Astrocyte (in vitro differentiated cells and primary cell): Measurements from ENCODE around the gene PAX8. TPM values are rescaled to one million over a fixed set of nuclear protein-coding genes. Genes with fewer than 3 reads are reported as not detected.

ENCODE experiments used
- DNase-seq: peaks from one replicate; pipeline ENCODE4 v3.0.0-alpha.2; 2010; ENCODE audit warnings: low read depth
- FAIRE-seq: peaks from 2 replicates; lab custom pipeline; 2011; peaks lifted over from hg19 to GRCh38; lab: Jason Lieb, UNC
- H2AFZ ChIP-seq: 2 replicates; pipeline ENCODE4 v1.6.0; 2012; ENCODE audit warnings: low read depth, low read length, inconsistent platforms
- H3K27ac ChIP-seq: 2 replicates; pipeline ENCODE4 v1.5.1; 2011; ENCODE audit warnings: low read depth, low read length, inconsistent platforms
- H3K27me3 ChIP-seq: 2 replicates; pipeline ENCODE4 v1.6.0; 2011; ENCODE audit warnings: low read length, inconsistent platforms; ENCODE audit not compliant: insufficient read depth
- H3K36me3 ChIP-seq: 2 replicates; pipeline ENCODE4 v1.5.1; 2011; ENCODE audit warnings: low read length, inconsistent platforms; ENCODE audit not compliant: insufficient read depth
- H3K4me1 ChIP-seq: 2 replicates; pipeline ENCODE4 v1.5.1; 2011; ENCODE audit warnings: low read length, inconsistent platforms; ENCODE audit not compliant: insufficient read depth
- H3K4me2 ChIP-seq: 2 replicates; pipeline ENCODE4 v1.6.0; 2012; ENCODE audit warnings: low read length, inconsistent platforms
- H3K4me3 ChIP-seq: 2 replicates; pipeline ENCODE4 v1.5.1; 2011; ENCODE audit warnings: low read depth, mild to moderate bottlenecking, low read length, inconsistent platforms; ENCODE audit not compliant: insufficient read depth
- H3K79me2 ChIP-seq: 2 replicates; pipeline ENCODE4 v1.6.0; 2012; ENCODE audit warnings: mild to moderate bottlenecking, low read length, inconsistent platforms; ENCODE audit not compliant: insufficient read depth
- H3K9ac ChIP-seq: 2 replicates; pipeline ENCODE4 v1.6.0; 2012; ENCODE audit warnings: mild to moderate bottlenecking, low read length, inconsistent platforms
- H3K9me3 ChIP-seq: 2 replicates; pipeline ENCODE4 v1.5.1; 2012; ENCODE audit warnings: low read depth, mild to moderate bottlenecking, low read length, inconsistent platforms; ENCODE audit not compliant: insufficient read depth
- H4K20me1 ChIP-seq: 2 replicates; pipeline ENCODE4 v1.6.0; 2012; ENCODE audit warnings: low read length, inconsistent platforms; ENCODE audit not compliant: insufficient read depth
- H3K27ac Mint-ChIP-seq: one replicate; pipeline ENCODE4 v1.8.0; 2021; ENCODE audit warnings: mild to moderate bottlenecking, mixed read lengths; ENCODE audit not compliant: unreplicated experiment
- H3K27me3 Mint-ChIP-seq: one replicate; pipeline ENCODE4 v1.8.0; 2021; ENCODE audit warnings: low read depth, mixed read lengths; ENCODE audit not compliant: unreplicated experiment
- H3K36me3 Mint-ChIP-seq: one replicate; pipeline ENCODE4 v1.8.0; 2021; ENCODE audit warnings: low read depth, mixed read lengths; ENCODE audit not compliant: unreplicated experiment
- H3K4me1 Mint-ChIP-seq: one replicate; pipeline ENCODE4 v1.8.0; 2021; ENCODE audit warnings: low read depth, mixed read lengths; ENCODE audit not compliant: unreplicated experiment
- H3K4me3 Mint-ChIP-seq: one replicate; pipeline ENCODE4 v1.8.0; 2021; ENCODE audit warnings: mild to moderate bottlenecking, moderate library complexity, mixed read lengths; ENCODE audit not compliant: unreplicated experiment
- H3K9me3 Mint-ChIP-seq: one replicate; pipeline ENCODE4 v1.8.0; 2021; ENCODE audit warnings: mild to moderate bottlenecking, mixed read lengths; ENCODE audit not compliant: unreplicated experiment
- EZH2 ChIP-seq: IDR thresholded peaks from 2 replicates; pipeline ENCODE4 v1.6.1; 2012; ENCODE audit warnings: mild to moderate bottlenecking, low read length, inconsistent platforms; ENCODE audit not compliant: insufficient read depth
- total RNA-seq: library from RNA; stranded (reverse); gene quantifications from 2 replicates; pipeline ENCODE4 v1.2.1, GENCODE V29; 2021
- TF ChIP-seq, protein P1 (sequence below): IDR thresholded peaks from 2 replicates; pipeline ENCODE4 v1.5.1; 2011; ENCODE audit warnings: low read depth, mild to moderate bottlenecking, inconsistent platforms, low read length, moderate library complexity; ENCODE audit not compliant: insufficient read depth

PAX8 gene
- total RNA-seq, 1 donor from 2014 or later, result 0.48 TPM

GRCh38 chr2:113212245-113213060 is 66.3 kb downstream of the PAX8 start:
- Histone ChIP-seq H3K27ac (no peak overlapping the region), H3K4me1 (peaks cover 29% of the 10 kb centered on the region), H3K27me3 (no peaks in the 10 kb centered on the region), H3K36me3 (no peaks in the 10 kb centered on the region), H3K4me3 (no peak overlapping the region), H2AFZ (peak overlapping the region; percentile 68), H3K4me2 (peak overlapping the region; percentile 32), H3K79me2 (no peaks in the 10 kb centered on the region), H3K9ac (peak overlapping the region; percentile 13), H4K20me1 (no peaks in the 10 kb centered on the region), H3K9me3 (no peaks in the 10 kb centered on the region)
- Mint-ChIP-seq H3K9me3 (peaks cover 3% of the 10 kb centered on the region), H3K27me3 (peaks cover 8% of the 10 kb centered on the region), H3K36me3 (peaks cover 2% of the 10 kb centered on the region), H3K4me1 (peaks cover 28% of the 10 kb centered on the region), H3K27ac (no peak overlapping the region), H3K4me3 (no peak overlapping the region)
- no peak for TF ChIP-seq EZH2
- TF ChIP-seq, protein P1, sequence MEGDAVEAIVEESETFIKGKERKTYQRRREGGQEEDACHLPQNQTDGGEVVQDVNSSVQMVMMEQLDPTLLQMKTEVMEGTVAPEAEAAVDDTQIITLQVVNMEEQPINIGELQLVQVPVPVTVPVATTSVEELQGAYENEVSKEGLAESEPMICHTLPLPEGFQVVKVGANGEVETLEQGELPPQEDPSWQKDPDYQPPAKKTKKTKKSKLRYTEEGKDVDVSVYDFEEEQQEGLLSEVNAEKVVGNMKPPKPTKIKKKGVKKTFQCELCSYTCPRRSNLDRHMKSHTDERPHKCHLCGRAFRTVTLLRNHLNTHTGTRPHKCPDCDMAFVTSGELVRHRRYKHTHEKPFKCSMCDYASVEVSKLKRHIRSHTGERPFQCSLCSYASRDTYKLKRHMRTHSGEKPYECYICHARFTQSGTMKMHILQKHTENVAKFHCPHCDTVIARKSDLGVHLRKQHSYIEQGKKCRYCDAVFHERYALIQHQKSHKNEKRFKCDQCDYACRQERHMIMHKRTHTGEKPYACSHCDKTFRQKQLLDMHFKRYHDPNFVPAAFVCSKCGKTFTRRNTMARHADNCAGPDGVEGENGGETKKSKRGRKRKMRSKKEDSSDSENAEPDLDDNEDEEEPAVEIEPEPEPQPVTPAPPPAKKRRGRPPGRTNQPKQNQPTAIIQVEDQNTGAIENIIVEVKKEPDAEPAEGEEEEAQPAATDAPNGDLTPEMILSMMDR, result no peak
- FAIRE-seq (no peak), DNase-seq (no peak)

- Histone ChIP-seq H3K4me2 (peak overlapping the region; percentile 32), H2AFZ (peak overlapping the region; percentile 68), H4K20me1 (no peaks in the 10 kb centered on the region), H3K27ac (peak overlapping the region; percentile 39), H3K9ac (peak overlapping the region; percentile 13), H3K9me3 (no peaks in the 10 kb centered on the region), H3K79me2 (no peaks in the 10 kb centered on the region), H3K4me1 (peaks cover 24% of the 10 kb centered on the region), H3K36me3 (no peaks in the 10 kb centered on the region), H3K27me3 (no peaks in the 10 kb centered on the region), H3K4me3 (no peak overlapping the region)
- Mint-ChIP-seq H3K4me3 (no peak overlapping the region), H3K4me1 (peaks cover 21% of the 10 kb centered on the region), H3K9me3 (peaks cover 3% of the 10 kb centered on the region), H3K36me3 (peaks cover 4% of the 10 kb centered on the region), H3K27ac (peak overlapping the region; percentile 70), H3K27me3 (peaks cover 8% of the 10 kb centered on the region)
- peak; percentile 73 for FAIRE-seq
- TF ChIP-seq, protein P1, result no peak
- TF ChIP-seq EZH2, result no peak
- peak; percentile 85 for DNase-seq
Observed at GRCh38 chr2:113211226-113212105, 67.3 kb downstream of the PAX8 start.
